ENCODE measurements around the gene HSPB2.

The HSPB2 gene

GRCh38 chr11:111886032-111886431, 26.5 kb upstream of the HSPB2 start:
- Histone ChIP-seq H3K27ac (ENCODE audit: low read length) (no peak overlapping the region), H3K9me3 (ENCODE audit: control insufficient read depth, insufficient read depth, low read length) (no peaks in the 10 kb centered on the region), H3K4me1 (ENCODE audit: control insufficient read depth, insufficient read depth, low read length) (no peaks in the 10 kb centered on the region), H3K27me3 (ENCODE audit: control insufficient read depth, insufficient read depth, low read length) (no peaks in the 10 kb centered on the region), H3K4me3 (ENCODE audit: low read length) (no peak overlapping the region), H3K36me3 (ENCODE audit: control insufficient read depth, insufficient read depth, low read length) (no peaks in the 10 kb centered on the region)
- no CpG with 5 or more reads among the region's 4 CpGs for WGBS (ENCODE audit: insufficient coverage, insufficient read length)
- DNase-seq (ENCODE audit: low read depth, low spot score): no peak

DNA sequence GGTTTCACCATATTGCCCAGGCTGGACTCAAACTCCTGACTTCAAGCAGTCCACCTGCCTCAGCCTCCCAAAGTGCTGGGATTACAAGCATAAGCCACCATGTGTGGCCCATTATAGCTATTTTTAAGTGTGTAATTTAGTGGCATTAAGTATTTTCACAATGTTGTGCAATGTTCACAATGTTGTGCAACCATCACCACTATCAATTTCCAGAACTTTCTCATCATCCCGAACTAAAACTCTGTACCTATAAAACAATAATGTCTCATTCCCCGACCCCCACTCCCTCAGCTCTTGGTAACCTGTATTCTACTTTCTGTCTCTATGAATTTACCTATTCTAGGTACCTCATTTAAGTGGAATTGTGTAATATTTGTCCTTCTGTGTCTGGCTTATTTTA, 25.7 kb upstream of the HSPB2 start:
- no peaks in the 10 kb centered on the region for H3K27me3 ChIP-seq (ENCODE audit: control insufficient read depth, insufficient read depth, low read length)
- DNase-seq (ENCODE audit: low read depth, low spot score): no peak
- H3K4me1 ChIP-seq (ENCODE audit: control insufficient read depth, insufficient read depth, low read length): no peaks in the 10 kb centered on the region
- no peaks in the 10 kb centered on the region for H3K36me3 ChIP-seq (ENCODE audit: control insufficient read depth, insufficient read depth, low read length)
- H3K27ac ChIP-seq (ENCODE audit: low read length): no peak overlapping the region
- WGBS (ENCODE audit: insufficient coverage, insufficient read length): no CpG with 5 or more reads among the region's 2 CpGs
- H3K4me3 ChIP-seq (ENCODE audit: low read length): no peak overlapping the region
- H3K9me3 ChIP-seq (ENCODE audit: control insufficient read depth, insufficient read depth, low read length): no peaks in the 10 kb centered on the region

DNA sequence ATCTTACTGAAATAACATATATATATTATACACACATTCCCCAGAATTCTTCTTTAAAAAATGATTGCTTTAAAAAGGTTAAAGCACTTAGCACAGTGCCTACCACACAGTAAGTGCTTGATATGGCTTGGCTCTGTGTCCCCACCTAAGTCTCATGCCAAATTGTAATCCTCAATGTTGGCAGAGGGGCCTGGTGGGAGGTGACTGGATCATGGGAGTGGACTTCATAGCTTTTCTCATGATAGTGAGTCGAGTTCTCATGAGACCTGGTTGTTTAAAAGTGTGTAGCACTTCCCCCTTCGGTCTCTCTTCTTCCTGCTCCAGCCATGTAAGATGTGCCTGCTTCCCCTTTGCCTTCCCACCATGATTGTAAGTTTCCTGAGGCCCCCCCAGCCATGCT, 7.1 kb upstream of the HSPB2 start:
- Histone ChIP-seq H3K36me3 (ENCODE audit: control insufficient read depth, insufficient read depth, low read length) (no peaks in the 10 kb centered on the region), H3K9me3 (ENCODE audit: control insufficient read depth, insufficient read depth, low read length) (no peaks in the 10 kb centered on the region), H3K27ac (ENCODE audit: low read length) (no peak overlapping the region), H3K4me1 (ENCODE audit: control insufficient read depth, insufficient read depth, low read length) (no peaks in the 10 kb centered on the region), H3K27me3 (ENCODE audit: control insufficient read depth, insufficient read depth, low read length) (no peaks in the 10 kb centered on the region), H3K4me3 (ENCODE audit: low read length) (no peak overlapping the region)
- no peak for DNase-seq (ENCODE audit: low read depth, low spot score)
- WGBS (ENCODE audit: insufficient coverage, insufficient read length): no CpG with 5 or more reads among the region's 2 CpGs

- no peak overlapping the region for H3K27ac ChIP-seq (ENCODE audit: low read length)
- DNase-seq (ENCODE audit: low read depth, low spot score): no peak
These were observed 5.9 kb upstream of the HSPB2 start for GRCh38 chr11:111906680-111907079.

DNA sequence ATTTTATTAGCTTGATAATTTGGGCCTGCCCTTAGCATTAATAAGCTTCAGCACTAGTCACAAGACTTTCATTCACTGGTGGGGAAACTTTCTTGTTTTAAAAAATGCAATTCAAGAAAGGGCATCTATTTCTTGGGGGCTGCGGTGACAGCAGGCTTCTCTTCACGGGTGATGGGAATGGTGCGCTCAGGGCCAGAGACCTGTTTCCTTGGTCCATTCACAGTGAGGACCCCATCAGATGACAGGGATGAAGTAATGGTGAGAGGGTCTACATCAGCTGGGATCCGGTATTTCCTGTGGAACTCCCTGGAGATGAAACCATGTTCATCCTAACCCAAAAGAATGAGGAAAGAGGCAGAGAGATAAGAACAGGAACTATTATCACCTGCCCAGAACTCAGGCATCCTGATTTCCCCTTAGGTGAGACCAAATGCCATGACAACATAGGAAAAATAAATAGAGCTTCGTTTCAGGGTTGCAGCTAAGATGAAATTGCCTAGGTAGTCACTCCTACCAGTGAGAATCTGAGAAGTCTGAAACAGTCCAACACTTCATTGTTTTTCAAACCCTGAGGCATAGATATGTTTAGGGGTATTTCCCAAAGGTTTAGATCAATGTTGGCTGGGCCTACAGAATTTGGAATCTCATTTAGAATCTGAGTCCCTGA, 3.8 kb upstream of the HSPB2 start:
- no peak overlapping the region for H3K4me3 ChIP-seq (ENCODE audit: low read length)
- peaks cover 8% of the 10 kb centered on the region for H3K4me1 ChIP-seq (ENCODE audit: control insufficient read depth, insufficient read depth, low read length)
- DNase-seq (ENCODE audit: low read depth, low spot score): no peak
- no CpG with 5 or more reads among the region's 5 CpGs for WGBS (ENCODE audit: insufficient coverage, insufficient read length)
- H3K27me3 ChIP-seq (ENCODE audit: control insufficient read depth, insufficient read depth, low read length): no peaks in the 10 kb centered on the region
- no peak overlapping the region for H3K27ac ChIP-seq (ENCODE audit: low read length)
- H3K36me3 ChIP-seq (ENCODE audit: control insufficient read depth, insufficient read depth, low read length): no peaks in the 10 kb centered on the region
- H3K9me3 ChIP-seq (ENCODE audit: control insufficient read depth, insufficient read depth, low read length): no peaks in the 10 kb centered on the region

More at GRCh38 chr11:111906680-111907079, 5.9 kb upstream of the HSPB2 start:
- Histone ChIP-seq H3K27me3 (ENCODE audit: control insufficient read depth, insufficient read depth, low read length) (no peaks in the 10 kb centered on the region), H3K9me3 (ENCODE audit: control insufficient read depth, insufficient read depth, low read length) (no peaks in the 10 kb centered on the region), H3K4me1 (ENCODE audit: control insufficient read depth, insufficient read depth, low read length) (no peaks in the 10 kb centered on the region), H3K4me3 (ENCODE audit: low read length) (no peak overlapping the region), H3K36me3 (ENCODE audit: control insufficient read depth, insufficient read depth, low read length) (no peaks in the 10 kb centered on the region)
- no CpG with 5 or more reads among the region's 1 CpG for WGBS (ENCODE audit: insufficient coverage, insufficient read length)

- H3K27me3 ChIP-seq (ENCODE audit: control insufficient read depth, insufficient read depth, low read length): no peaks in the 10 kb centered on the region
- WGBS (ENCODE audit: insufficient coverage, insufficient read length): no CpG with 5 or more reads among the region's 5 CpGs
- no peak overlapping the region for H3K27ac ChIP-seq (ENCODE audit: low read length)
- DNase-seq (ENCODE audit: low read depth, low spot score): no peak
- H3K9me3 ChIP-seq (ENCODE audit: control insufficient read depth, insufficient read depth, low read length): no peaks in the 10 kb centered on the region
- no peak overlapping the region for H3K4me3 ChIP-seq (ENCODE audit: low read length)
- no peaks in the 10 kb centered on the region for H3K36me3 ChIP-seq (ENCODE audit: control insufficient read depth, insufficient read depth, low read length)
- H3K4me1 ChIP-seq (ENCODE audit: control insufficient read depth, insufficient read depth, low read length): peaks cover 8% of the 10 kb centered on the region
These were observed 3.2 kb upstream of the HSPB2 start for GRCh38 chr11:111909378-111909777.

DNA sequence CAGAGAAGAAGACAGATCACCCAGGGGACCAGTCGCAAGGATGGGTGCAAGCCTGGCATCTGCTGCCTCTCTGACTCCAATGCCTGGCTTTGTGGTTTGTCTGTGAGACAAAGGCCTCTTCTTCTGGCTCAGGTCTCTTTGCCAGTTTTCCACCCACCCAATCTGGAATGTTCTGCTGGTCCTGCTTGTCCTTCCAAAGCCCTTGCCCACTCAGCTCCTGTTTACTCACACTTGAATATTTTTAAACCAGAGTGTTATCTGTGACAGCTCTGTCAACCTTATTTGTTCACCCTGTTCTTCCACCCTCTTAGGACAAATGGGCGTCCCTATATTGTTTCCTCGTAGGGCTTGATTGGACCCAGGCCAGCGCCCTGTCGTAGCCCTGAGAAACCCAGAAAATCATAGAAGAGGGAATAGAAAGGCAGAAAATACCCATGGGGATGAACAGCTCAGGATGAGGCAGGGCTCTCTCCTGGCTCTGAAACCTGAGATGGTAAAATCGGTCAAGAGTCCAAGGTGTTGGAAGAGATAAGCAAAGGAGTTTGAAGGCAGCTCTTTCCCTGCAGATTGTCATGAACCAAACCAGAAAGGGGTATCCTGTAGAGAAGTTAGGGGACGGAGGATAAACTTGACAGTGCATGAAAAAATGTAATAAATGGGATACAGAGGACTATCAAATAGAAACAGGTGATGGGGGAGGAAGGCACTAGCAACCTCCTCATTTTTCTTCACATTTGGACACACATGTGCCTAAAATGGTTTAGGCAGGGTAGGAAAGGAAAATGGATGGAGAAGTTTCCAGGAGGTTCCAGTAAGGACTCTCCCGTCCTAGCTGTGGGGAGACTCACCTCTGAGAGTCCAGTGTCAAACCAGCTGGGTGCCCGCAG, 1.6 kb upstream of the HSPB2 start:
- H3K4me1 ChIP-seq (ENCODE audit: control insufficient read depth, insufficient read depth, low read length): peaks cover 8% of the 10 kb centered on the region
- no peak overlapping the region for H3K4me3 ChIP-seq (ENCODE audit: low read length)
- DNase-seq (ENCODE audit: low read depth, low spot score): no peak
- WGBS (ENCODE audit: insufficient coverage, insufficient read length): no CpG with 5 or more reads among the region's 9 CpGs
- no peak overlapping the region for H3K27ac ChIP-seq (ENCODE audit: low read length)
- no peaks in the 10 kb centered on the region for H3K27me3 ChIP-seq (ENCODE audit: control insufficient read depth, insufficient read depth, low read length)
- H3K36me3 ChIP-seq (ENCODE audit: control insufficient read depth, insufficient read depth, low read length): no peaks in the 10 kb centered on the region
- H3K9me3 ChIP-seq (ENCODE audit: control insufficient read depth, insufficient read depth, low read length): no peaks in the 10 kb centered on the region

GRCh38 chr11:111911563-111912401, 752 bp upstream of the HSPB2 start, which contains the start of gene CRYAB:
TSS of gene CRYAB (minus strand) at chr11:111911770. CDS start at chr11:111911724, 46 bp downstream.
- no peak for DNase-seq (ENCODE audit: low read depth, low spot score)

GRCh38 chr11:111913031-111913861, 712 bp downstream of the HSPB2 start:
- Histone ChIP-seq H3K4me3 (ENCODE audit: low read length) (no peak overlapping the region), H3K9me3 (ENCODE audit: control insufficient read depth, insufficient read depth, low read length) (no peaks in the 10 kb centered on the region), H3K36me3 (ENCODE audit: control insufficient read depth, insufficient read depth, low read length) (no peaks in the 10 kb centered on the region), H3K27ac (ENCODE audit: low read length) (no peak overlapping the region), H3K4me1 (ENCODE audit: control insufficient read depth, insufficient read depth, low read length) (peaks cover 8% of the 10 kb centered on the region), H3K27me3 (ENCODE audit: control insufficient read depth, insufficient read depth, low read length) (no peaks in the 10 kb centered on the region; the same call in 1 of the 2 replicates)
- no peak for DNase-seq (ENCODE audit: low read depth, low spot score)
- WGBS (ENCODE audit: insufficient coverage, insufficient read length): no CpG with 5 or more reads among the region's 24 CpGs

More at GRCh38 chr11:111911563-111912401, 752 bp upstream of the HSPB2 start, which contains the start of gene CRYAB:
- Histone ChIP-seq H3K27ac (ENCODE audit: low read length) (no peak within 1 kb of the TSS), H3K27me3 (ENCODE audit: control insufficient read depth, insufficient read depth, low read length) (no peaks in the 10 kb centered on the region), H3K4me3 (ENCODE audit: low read length) (no peak within 1 kb of the TSS), H3K4me1 (ENCODE audit: control insufficient read depth, insufficient read depth, low read length) (peaks cover 8% of the 10 kb centered on the region), H3K36me3 (ENCODE audit: control insufficient read depth, insufficient read depth, low read length) (no peaks in the 10 kb centered on the region), H3K9me3 (ENCODE audit: control insufficient read depth, insufficient read depth, low read length) (no peaks in the 10 kb centered on the region)
- WGBS (ENCODE audit: insufficient coverage, insufficient read length): no CpG with 5 or more reads among the region's 17 CpGs

All from iPS DF 6.9 (cell line).